G401 (cell line): ENCODE measurements around the gene DARS1. TPM values are rescaled to one million over a fixed set of nuclear protein-coding genes. Genes with fewer than 3 reads are reported as not detected.
"Not testable (repeated sequence)": the region's sequence is repeated elsewhere in the genome, so short reads cannot be mapped to it uniquely, and the experiment has no call there.

ENCODE experiments used
- DNase-seq: peaks from one replicate; pipeline ENCODE4 v3.0.0-alpha.2; 2015; ENCODE audit warnings: low spot score
- in situ Hi-C: cut with HindIII; loops from 2 replicates; pipeline ENCODE4 v1.10.0; 2016; ENCODE audit warnings: low sequenced_read_pairs, mixed read lengths
- total RNA-seq: library from RNA; depleted of rRNA; stranded (reverse); fragments of >200 nt; shearing (Covaris generic); gene quantifications from 2 replicates; pipeline ENCODE4 v1.2.3, GENCODE V29; 2014

The DARS1 gene
- total RNA-seq, 1 experiment from 2014 or later = 113 TPM

DNA sequence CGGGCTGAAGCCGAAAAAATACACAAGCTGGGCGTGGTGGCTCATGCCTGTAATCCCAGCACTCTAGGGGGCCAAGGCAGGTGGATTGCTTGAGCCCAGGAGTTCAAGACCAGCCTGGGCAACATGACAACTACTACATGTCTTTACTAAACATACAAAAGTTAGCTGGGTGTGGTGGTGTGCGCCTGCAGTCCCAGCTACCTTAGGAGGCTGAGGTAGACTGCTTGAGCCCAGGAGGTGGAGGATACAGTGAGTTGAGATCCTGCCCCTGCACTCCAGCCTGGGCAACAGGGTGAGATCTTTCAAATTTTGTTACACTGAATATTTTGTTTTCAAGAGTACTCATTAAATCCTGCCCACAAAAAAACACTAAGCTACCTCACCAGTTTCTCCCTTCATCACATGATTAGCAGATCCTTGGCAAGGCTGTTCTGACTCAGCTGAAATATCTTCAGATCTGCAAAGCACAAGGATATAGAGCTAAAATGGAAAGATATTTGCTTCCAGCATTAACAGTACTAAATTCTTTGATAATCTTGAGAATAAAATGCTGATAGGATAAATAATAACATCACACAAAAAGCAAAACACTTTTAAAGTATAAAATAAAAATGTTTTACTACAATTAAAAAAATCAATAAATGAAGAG lies 81.0 kb downstream of the DARS1 start:
- in situ Hi-C loops = no loop called here
- no peak for DNase-seq

DNA sequence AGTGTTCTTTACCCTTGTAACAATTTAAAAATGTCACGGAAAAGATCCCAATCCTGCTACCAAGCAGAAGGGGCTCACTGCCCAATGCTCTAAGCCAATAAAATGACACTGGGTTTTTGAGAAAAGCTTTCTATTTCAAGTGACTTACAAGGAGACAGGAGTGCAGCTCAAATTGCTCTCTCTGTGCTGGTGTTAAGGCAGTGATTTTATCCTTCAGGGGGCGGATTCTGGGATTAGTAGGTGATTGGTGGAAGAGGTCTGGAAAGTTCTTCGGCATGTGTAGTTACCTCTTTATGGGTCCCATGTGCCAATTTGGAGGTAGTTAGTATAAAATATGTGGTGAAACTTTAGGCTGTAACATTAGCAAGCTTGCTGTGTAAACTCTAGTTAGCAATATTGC lies 81.8 kb downstream of the DARS1 start:
- DNase-seq = no peak
- in situ Hi-C loops = no loop called here

DNA sequence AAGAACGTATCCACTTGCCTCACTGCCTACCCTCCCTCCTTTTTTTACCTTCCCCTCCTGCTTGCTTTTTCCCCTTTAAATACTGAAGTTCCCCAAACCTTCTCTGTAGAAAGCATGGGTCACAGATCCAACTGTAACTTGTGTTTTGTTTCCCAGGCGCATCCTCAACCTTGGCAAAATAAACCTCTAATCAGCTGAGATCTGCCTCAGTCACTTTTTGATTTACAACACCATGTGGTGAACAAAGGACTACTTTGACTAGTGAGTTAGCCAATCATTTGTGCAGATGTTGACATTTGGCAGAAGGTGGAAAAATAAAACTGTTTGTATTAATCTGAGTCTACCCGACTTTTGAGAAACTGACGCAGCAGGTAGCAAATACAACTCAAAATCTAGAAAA lies 85.9 kb downstream of the DARS1 start:
- in situ Hi-C loops = no loop called here
- DNase-seq = no peak

DNA sequence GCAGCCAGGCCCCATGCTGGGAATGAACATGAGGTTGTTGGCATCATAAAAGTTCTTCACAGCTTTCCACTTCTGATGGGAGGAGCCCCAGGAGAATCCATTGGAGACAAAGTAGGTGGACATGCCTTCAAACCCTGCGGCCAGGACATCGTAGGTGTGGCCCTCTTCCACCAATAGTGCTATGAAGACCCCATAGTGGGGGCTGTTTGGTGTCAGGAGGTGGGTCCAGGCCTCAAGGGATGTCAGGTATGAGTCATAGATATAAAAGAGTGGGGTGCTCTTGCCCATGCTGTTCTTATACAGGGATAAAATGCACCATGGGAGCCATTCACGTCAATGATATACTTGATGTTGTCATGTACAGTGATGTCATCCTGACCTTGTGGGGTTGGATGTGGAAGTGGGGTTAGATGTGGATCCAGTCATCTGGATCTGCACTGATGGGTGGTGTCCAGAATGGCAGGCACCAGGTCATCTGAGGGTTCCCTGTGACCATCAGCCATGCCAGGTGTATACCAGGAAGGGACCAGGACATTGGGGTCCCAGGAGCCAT lies 87.1 kb downstream of the DARS1 start:
- in situ Hi-C loops = no loop called here

GRCh38 chr2:135894930-135895329 lies 90.5 kb downstream of the DARS1 start:
- in situ Hi-C loops = no loop called here
- no peak for DNase-seq

More for the DNA sequence above, 87.1 kb downstream of the DARS1 start:
- DNase-seq = no peak

DNA sequence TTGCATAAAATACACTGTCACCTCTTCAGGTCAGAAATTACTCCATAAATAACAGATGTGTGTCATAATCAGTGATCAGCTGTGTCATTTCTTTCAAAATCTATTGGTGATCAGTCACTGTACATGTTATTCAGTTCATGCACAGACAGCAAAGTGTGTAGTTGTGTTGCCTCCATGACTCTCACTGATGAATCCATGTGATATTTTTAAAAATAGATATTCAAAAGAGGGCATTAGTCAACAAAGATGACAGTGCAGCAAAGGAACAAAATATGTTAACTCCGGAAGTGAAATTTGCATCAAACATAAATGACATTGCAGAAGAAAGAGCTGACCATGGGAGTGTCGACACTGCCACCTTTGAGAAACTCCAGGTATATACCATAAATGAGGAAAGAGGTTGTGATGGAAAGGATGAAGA lies 92.0 kb downstream of the DARS1 start:
- DNase-seq = no peak
- in situ Hi-C loops = no loop called here

- in situ Hi-C loops = no loop called here
- DNase-seq = no peak
Measured at GRCh38 chr2:135890835-135891234, 94.6 kb downstream of the DARS1 start.

- in situ Hi-C loops = no loop called here
- no peak for DNase-seq
Measured at GRCh38 chr2:135890149-135890548, 95.3 kb downstream of the DARS1 start.

DNA sequence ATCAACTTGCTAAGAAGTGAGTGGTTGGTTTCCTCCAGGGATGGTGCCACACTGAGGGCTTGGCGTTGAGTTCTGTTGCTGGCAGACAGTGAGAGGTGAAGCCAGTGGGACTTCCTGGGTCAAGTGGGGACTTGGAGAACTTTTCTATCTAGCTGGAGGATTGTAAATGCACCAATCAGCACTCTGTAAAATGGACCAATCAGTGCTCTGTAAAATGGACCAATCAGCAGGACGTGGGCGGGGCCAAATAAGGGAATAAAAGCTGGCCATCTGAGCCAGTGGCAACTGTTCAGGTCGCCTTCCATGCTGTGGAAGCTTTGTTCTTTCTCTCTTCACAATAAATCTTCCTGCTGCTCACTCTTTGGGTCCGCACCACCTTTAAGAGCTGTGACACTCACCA lies 96.8 kb downstream of the DARS1 start:
- DNase-seq, in situ Hi-C loops: not testable (repeated sequence)

DNA sequence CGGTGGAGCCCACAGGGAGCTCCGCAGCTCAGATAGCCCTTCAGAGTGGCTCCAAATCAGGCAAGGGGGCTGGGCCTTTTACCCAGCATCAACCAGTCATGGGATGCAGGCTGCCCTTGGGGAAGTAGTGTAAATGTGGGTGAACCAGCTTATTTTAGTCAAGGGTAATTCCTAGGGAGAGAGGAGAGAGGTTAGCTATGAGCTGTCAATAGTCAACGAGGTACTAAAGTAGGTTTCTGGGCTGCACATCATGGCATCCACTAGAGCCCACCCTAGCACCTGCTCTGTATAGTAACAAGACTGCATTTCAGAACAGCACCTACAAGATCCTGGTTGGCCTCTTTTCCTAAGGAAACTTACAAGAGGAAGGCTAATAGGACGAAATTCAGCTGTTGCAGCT lies 99.7 kb downstream of the DARS1 start:
- in situ Hi-C loops = no loop called here
- no peak for DNase-seq

GRCh38 chr2:135882415-135882814 lies 103.0 kb downstream of the DARS1 start:
- in situ Hi-C loops = no loop called here
- DNase-seq = no peak

- DNase-seq, in situ Hi-C loops: not testable (repeated sequence)
Measured at GRCh38 chr2:135876770-135877169, 108.7 kb downstream of the DARS1 start.

- peak; percentile 99 for DNase-seq
- in situ Hi-C loops = no loop called here
Measured at GRCh38 chr2:135876066-135876711, 109.2 kb downstream of the DARS1 start, which contains the start of gene MCM6. MCM6 (minus strand) TSS chr2:135876443; CDS start chr2:135876365, 78 bp downstream.

- in situ Hi-C loops = no loop called here
- peak; percentile 62 for DNase-seq
Measured at GRCh38 chr2:135875491-135876065, 109.8 kb downstream of the DARS1 start.

GRCh38 chr2:135874777-135875365 lies 110.6 kb downstream of the DARS1 start:
- no peak for DNase-seq
- in situ Hi-C loops = no loop called here

DNA sequence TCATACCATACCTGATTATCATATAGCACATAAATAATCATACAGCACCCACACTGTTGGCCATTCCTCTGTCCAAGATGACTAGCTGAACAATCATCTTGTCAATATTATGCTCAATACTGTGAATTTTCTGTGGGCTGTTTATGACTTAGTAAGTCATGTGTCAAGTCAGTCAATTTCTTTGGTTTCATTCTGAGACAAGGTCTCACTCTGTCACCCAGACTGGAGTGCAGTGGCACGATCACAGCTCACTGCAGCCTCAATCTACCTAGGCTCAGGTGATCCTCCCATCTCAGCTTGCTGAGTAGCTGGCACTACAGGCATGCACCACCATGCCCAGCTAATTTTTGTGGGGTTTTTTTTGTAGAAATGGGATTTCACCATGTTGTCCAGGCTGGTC lies 114.9 kb downstream of the DARS1 start:
- DNase-seq = no peak
- in situ Hi-C loops = no loop called here

- DNase-seq = no peak
- in situ Hi-C loops = no loop called here
Measured at GRCh38 chr2:135863233-135863632, 122.2 kb downstream of the DARS1 start.

DNA sequence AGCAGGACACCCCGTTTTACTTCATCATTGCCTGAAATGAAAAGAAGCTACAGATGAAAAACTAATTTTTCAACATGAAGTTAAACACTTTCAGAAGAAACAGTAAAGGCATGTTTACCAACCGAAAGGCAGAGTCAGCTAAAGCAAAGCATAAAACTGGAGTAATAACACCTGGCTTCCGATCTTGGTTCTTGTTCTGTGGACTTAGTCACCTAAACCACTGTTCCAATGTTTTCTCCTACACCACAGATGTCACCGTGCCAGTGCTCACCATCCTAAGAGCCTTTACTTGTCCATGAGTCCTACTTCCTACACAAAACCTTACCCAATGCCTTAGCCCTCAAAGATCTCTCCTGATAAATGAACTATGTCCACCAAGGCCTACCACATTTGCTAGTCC lies 122.7 kb downstream of the DARS1 start:
- in situ Hi-C loops = no loop called here
- no peak for DNase-seq
